Measurements from ENCODE around the gene ULBP1.

DNA sequence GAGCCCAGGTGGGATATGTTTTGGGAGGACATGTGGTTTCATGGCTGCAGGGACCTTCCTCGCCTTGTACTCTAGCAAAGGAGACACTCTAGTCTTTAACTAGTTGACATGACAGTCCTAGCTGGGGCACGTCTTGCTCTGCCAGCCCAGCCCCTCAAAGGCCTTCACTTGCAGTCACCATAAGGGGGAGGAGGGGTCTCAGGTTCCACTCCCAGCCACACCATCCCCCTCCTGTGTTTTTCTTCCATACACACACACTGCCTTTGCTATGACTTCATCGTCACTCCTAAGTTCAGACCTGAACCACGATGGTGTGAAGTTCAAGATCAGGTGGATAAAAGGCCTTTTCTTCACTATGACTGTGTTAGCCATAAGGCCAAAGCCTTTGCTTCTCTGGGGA is 13.5 kb downstream of the ULBP1 start:
- TF ChIP-seq POLR2A (IDR thresholded peaks at IDR 0.05): no peak
- TF ChIP-seq, protein P1, sequence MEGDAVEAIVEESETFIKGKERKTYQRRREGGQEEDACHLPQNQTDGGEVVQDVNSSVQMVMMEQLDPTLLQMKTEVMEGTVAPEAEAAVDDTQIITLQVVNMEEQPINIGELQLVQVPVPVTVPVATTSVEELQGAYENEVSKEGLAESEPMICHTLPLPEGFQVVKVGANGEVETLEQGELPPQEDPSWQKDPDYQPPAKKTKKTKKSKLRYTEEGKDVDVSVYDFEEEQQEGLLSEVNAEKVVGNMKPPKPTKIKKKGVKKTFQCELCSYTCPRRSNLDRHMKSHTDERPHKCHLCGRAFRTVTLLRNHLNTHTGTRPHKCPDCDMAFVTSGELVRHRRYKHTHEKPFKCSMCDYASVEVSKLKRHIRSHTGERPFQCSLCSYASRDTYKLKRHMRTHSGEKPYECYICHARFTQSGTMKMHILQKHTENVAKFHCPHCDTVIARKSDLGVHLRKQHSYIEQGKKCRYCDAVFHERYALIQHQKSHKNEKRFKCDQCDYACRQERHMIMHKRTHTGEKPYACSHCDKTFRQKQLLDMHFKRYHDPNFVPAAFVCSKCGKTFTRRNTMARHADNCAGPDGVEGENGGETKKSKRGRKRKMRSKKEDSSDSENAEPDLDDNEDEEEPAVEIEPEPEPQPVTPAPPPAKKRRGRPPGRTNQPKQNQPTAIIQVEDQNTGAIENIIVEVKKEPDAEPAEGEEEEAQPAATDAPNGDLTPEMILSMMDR (IDR thresholded peaks at IDR 0.05): no peak
- no peak for TF ChIP-seq POLR2AphosphoS5 (IDR thresholded peaks at IDR 0.05)
- no peak for TF ChIP-seq EP300 (IDR thresholded peaks at IDR 0.05)

All from gastroesophageal sphincter (tissue), 3 donors.